ENCODE results near the gene IL17D.
"Not testable (repeated sequence)": the region's sequence is repeated elsewhere in the genome, so short reads cannot be mapped to it uniquely, and the experiment has no call there.

IL17D gene

DNA sequence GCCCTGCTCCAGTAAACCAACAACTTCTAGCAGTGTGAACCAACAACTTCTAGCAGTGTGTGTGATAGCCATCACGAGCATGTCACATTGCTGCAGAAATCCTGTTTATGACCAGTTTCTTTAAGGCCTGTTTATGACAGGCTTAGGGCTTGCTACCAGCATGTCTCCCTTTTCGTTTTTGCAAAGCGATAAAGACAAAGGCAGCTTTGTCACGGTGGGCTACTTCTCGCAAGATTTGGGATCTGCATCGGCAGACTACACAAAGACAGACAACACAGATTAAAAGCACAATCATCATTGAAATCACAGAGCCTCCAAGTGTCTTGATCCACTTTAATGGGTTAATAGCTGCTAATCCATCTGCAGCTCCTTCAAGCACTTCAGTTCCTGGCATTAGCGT lies 24.9 kb upstream of the IL17D start:
- not testable (repeated sequence) for H3K27me3 ChIP-seq (ENCODE audit: insufficient read depth, low read length); H2AFZ ChIP-seq (ENCODE audit: low read length, unreplicated experiment); H3K27ac ChIP-seq (ENCODE audit: low read depth, low read length); H3K36me3 ChIP-seq (ENCODE audit: insufficient read depth, low read length); H3K79me2 ChIP-seq (ENCODE audit: control insufficient read depth, insufficient read depth, low read length, unreplicated experiment); H3K4me3 ChIP-seq (ENCODE audit: low read depth, low read length)
- peaks cover 12% of the 10 kb centered on the region for H3K4me1 ChIP-seq (ENCODE audit: control insufficient read depth, insufficient read depth, low read length, unreplicated experiment)

GRCh38 chr13:20679879-20680278 lies 23.6 kb upstream of the IL17D start:
- Histone ChIP-seq H3K79me2 (ENCODE audit: control insufficient read depth, insufficient read depth, low read length, unreplicated experiment) (no peaks in the 10 kb centered on the region), H3K36me3 (ENCODE audit: insufficient read depth, low read length) (no peaks in the 10 kb centered on the region), H3K27ac (ENCODE audit: low read depth, low read length) (no peak overlapping the region), H3K27me3 (ENCODE audit: insufficient read depth, low read length) (no peaks in the 10 kb centered on the region), H3K4me3 (ENCODE audit: low read depth, low read length) (no peak overlapping the region), H3K4me1 (ENCODE audit: control insufficient read depth, insufficient read depth, low read length, unreplicated experiment) (peaks cover 15% of the 10 kb centered on the region), H2AFZ (ENCODE audit: low read length, unreplicated experiment) (no peak overlapping the region)

DNA sequence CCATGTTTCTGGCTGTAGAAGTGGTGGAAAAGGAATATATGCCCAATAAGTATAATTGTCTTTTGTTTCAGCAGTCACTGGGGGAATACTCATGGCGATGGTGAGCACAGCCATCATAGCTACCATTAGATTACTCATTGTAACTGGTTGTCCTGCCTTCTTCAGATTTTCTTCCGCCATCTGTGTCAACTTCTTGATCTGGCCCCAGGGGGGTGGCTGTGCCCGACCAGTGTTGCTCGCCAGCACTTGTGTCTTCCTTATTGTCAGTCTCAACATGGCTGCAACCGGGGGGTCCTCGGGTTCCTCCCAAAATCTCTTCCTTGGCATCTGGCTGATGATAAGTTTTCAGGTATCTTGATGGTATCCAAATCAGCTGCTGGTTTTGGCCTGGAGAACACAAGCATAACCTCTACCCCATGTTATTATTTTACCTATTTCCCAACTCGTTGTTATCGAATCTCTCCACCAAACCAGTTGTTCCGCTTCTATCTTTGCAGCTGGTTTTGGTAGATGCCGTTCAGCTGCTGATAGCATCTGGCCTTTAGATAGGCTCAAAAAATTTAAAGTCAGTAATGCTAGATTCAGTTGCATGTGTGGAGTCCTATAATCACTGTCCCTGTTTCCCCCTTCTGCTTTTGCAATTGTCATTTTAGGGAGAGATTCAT lies 23.0 kb upstream of the IL17D start:
- Histone ChIP-seq H3K27me3 (ENCODE audit: insufficient read depth, low read length) (no peaks in the 10 kb centered on the region), H3K36me3 (ENCODE audit: insufficient read depth, low read length) (no peaks in the 10 kb centered on the region), H3K79me2 (ENCODE audit: control insufficient read depth, insufficient read depth, low read length, unreplicated experiment) (no peaks in the 10 kb centered on the region), H2AFZ (ENCODE audit: low read length, unreplicated experiment) (no peak overlapping the region), H3K4me3 (ENCODE audit: low read depth, low read length) (no peak overlapping the region), H3K4me1 (ENCODE audit: control insufficient read depth, insufficient read depth, low read length, unreplicated experiment) (peaks cover 18% of the 10 kb centered on the region), H3K27ac (ENCODE audit: low read depth, low read length) (no peak overlapping the region)

- not testable (repeated sequence) for H3K36me3 ChIP-seq (ENCODE audit: insufficient read depth, low read length); H2AFZ ChIP-seq (ENCODE audit: low read length, unreplicated experiment); H3K27me3 ChIP-seq (ENCODE audit: insufficient read depth, low read length); H3K27ac ChIP-seq (ENCODE audit: low read depth, low read length); H3K79me2 ChIP-seq (ENCODE audit: control insufficient read depth, insufficient read depth, low read length, unreplicated experiment)
- peak overlapping the region; percentile 16; the same call in 1 of the 2 replicates for H3K4me3 ChIP-seq (ENCODE audit: low read depth, low read length)
- H3K4me1 ChIP-seq (ENCODE audit: control insufficient read depth, insufficient read depth, low read length, unreplicated experiment): peaks cover 18% of the 10 kb centered on the region
Observed at GRCh38 chr13:20681481-20681880, 22.0 kb upstream of the IL17D start.

DNA sequence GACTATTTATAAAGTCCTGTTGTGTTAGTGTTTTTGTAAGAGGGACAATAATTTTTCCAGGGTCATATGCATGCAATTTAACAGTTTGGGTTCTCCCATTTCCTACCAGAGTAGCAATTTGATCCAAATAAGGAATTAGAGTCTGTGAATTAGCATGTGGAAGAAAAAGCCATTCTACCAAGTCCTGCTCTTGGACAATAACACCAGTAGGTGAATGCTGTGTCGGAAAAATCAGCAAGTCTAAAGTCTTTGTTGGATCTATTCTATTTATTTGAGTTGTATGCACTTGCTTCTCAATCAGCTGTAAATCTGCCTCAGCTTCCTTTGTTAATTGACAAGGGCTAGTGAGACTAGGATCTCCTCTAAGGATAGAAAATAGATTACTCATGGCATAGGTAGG lies 21.4 kb upstream of the IL17D start:
- H3K4me3 ChIP-seq (ENCODE audit: low read depth, low read length): no peak overlapping the region
- no peaks in the 10 kb centered on the region for H3K36me3 ChIP-seq (ENCODE audit: insufficient read depth, low read length)
- H3K27ac ChIP-seq (ENCODE audit: low read depth, low read length): no peak overlapping the region
- no peaks in the 10 kb centered on the region for H3K79me2 ChIP-seq (ENCODE audit: control insufficient read depth, insufficient read depth, low read length, unreplicated experiment)
- no peaks in the 10 kb centered on the region for H3K27me3 ChIP-seq (ENCODE audit: insufficient read depth, low read length)
- no peak overlapping the region for H2AFZ ChIP-seq (ENCODE audit: low read length, unreplicated experiment)
- H3K4me1 ChIP-seq (ENCODE audit: control insufficient read depth, insufficient read depth, low read length, unreplicated experiment): peaks cover 18% of the 10 kb centered on the region

GRCh38 chr13:20684041-20684440 lies 19.5 kb upstream of the IL17D start:
- Histone ChIP-seq H3K27ac (ENCODE audit: low read depth, low read length) (no peak overlapping the region), H3K4me3 (ENCODE audit: low read depth, low read length) (no peak overlapping the region), H3K36me3 (ENCODE audit: insufficient read depth, low read length) (no peaks in the 10 kb centered on the region), H3K4me1 (ENCODE audit: control insufficient read depth, insufficient read depth, low read length, unreplicated experiment) (peaks cover 18% of the 10 kb centered on the region), H3K79me2 (ENCODE audit: control insufficient read depth, insufficient read depth, low read length, unreplicated experiment) (no peaks in the 10 kb centered on the region), H3K27me3 (ENCODE audit: insufficient read depth, low read length) (no peaks in the 10 kb centered on the region), H2AFZ (ENCODE audit: low read length, unreplicated experiment) (no peak overlapping the region)

GRCh38 chr13:20684546-20684945 lies 19.0 kb upstream of the IL17D start:
- Histone ChIP-seq H3K27ac (ENCODE audit: low read depth, low read length) (0 out of 2 replicates have a peak overlapping the region, but pooled peaks have one; percentile 20), H3K27me3 (ENCODE audit: insufficient read depth, low read length) (no peaks in the 10 kb centered on the region), H3K36me3 (ENCODE audit: insufficient read depth, low read length) (no peaks in the 10 kb centered on the region), H2AFZ (ENCODE audit: low read length, unreplicated experiment) (no peak overlapping the region), H3K4me1 (ENCODE audit: control insufficient read depth, insufficient read depth, low read length, unreplicated experiment) (peaks cover 18% of the 10 kb centered on the region), H3K79me2 (ENCODE audit: control insufficient read depth, insufficient read depth, low read length, unreplicated experiment) (no peaks in the 10 kb centered on the region), H3K4me3 (ENCODE audit: low read depth, low read length) (no peak overlapping the region)

DNA sequence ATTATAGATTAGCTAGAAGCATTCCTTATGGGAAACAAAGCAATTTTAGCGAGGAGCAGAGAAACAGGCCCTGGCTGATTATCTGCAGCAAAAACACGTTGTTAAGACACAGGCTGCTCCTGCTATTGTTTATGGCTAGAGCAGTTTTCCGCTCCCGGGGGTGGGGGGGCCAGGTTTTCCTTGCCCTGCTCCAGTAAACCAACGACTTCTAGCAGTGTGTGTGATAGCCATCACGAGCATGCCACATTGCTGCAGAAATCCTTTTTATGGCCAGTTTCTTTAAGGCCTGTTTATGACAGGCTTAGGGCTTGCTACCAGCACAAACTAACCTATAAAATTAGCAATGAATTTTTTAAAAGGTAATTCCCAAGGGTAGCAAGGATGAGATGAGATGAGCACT lies 18.4 kb upstream of the IL17D start:
- no peak overlapping the region for H3K4me3 ChIP-seq (ENCODE audit: low read depth, low read length)
- no peaks in the 10 kb centered on the region for H3K27me3 ChIP-seq (ENCODE audit: insufficient read depth, low read length)
- H3K4me1 ChIP-seq (ENCODE audit: control insufficient read depth, insufficient read depth, low read length, unreplicated experiment): peaks cover 18% of the 10 kb centered on the region
- H3K36me3 ChIP-seq (ENCODE audit: insufficient read depth, low read length): no peaks in the 10 kb centered on the region
- 0 out of 2 replicates have a peak overlapping the region, but pooled peaks have one; percentile 20 for H3K27ac ChIP-seq (ENCODE audit: low read depth, low read length)
- H3K79me2 ChIP-seq (ENCODE audit: control insufficient read depth, insufficient read depth, low read length, unreplicated experiment): no peaks in the 10 kb centered on the region
- H2AFZ ChIP-seq (ENCODE audit: low read length, unreplicated experiment): no peak overlapping the region

DNA sequence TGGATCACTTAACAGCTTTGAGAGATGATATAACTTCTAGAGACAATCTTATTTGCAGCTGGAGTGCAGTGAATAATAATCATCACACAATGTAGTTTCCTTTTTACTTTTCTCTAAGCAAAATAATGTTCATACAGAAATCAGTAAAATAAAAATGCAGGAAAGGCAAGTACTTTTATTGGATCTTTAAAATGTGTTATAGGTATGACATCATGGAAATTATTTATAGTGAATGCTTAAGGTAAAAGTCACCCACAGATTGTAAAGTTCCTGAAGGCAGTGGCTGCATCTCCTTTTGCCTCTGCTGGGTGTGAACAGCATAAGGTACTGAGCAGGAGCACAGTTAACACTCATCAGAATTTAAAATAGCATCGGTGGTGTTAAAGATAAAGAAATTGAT lies 17.3 kb upstream of the IL17D start:
- Histone ChIP-seq H3K4me3 (ENCODE audit: low read depth, low read length) (no peak overlapping the region), H3K36me3 (ENCODE audit: insufficient read depth, low read length) (no peaks in the 10 kb centered on the region), H3K27ac (ENCODE audit: low read depth, low read length) (no peak overlapping the region), H3K27me3 (ENCODE audit: insufficient read depth, low read length) (no peaks in the 10 kb centered on the region), H2AFZ (ENCODE audit: low read length, unreplicated experiment) (no peak overlapping the region), H3K4me1 (ENCODE audit: control insufficient read depth, insufficient read depth, low read length, unreplicated experiment) (peaks cover 16% of the 10 kb centered on the region), H3K79me2 (ENCODE audit: control insufficient read depth, insufficient read depth, low read length, unreplicated experiment) (no peaks in the 10 kb centered on the region)

DNA sequence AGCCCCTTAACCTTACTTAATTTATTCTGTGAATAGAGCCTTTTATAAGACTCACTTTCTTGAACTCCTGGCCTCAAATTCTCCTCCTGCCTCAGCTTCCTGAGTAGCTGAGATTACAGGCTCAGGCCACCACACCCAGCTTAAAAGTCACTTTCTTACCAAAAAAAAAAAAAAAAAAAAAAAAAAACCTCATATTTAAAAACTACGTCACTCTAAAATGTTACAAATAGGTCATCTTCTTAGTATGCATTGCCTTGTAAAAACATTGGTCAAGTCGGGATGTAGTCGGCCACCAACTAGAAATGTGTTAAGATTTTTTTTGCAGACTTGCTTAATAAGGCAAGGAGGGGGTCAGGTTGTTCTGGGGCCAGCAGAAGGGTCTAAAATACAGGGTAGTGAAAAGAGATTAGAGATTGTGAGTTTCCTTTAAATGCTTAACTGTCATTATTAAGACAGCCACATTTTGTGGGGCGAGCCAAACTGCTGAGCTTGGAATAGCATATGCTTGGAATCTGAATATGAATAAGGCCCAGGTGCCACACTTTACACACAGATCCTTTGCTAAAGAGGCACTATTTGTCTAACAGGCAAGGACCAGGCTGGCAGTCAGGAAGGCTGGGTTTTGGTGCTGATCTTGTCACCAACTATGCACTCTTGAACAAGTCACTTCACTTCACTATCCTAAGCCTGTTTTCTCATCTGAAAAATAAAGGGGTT lies 16.5 kb upstream of the IL17D start:
- no peak overlapping the region for H3K4me3 ChIP-seq (ENCODE audit: low read depth, low read length)
- H3K36me3 ChIP-seq (ENCODE audit: insufficient read depth, low read length): no peaks in the 10 kb centered on the region
- no peaks in the 10 kb centered on the region for H3K27me3 ChIP-seq (ENCODE audit: insufficient read depth, low read length)
- H3K4me1 ChIP-seq (ENCODE audit: control insufficient read depth, insufficient read depth, low read length, unreplicated experiment): peaks cover 8% of the 10 kb centered on the region
- no peak overlapping the region for H2AFZ ChIP-seq (ENCODE audit: low read length, unreplicated experiment)
- no peak overlapping the region for H3K27ac ChIP-seq (ENCODE audit: low read depth, low read length)
- H3K79me2 ChIP-seq (ENCODE audit: control insufficient read depth, insufficient read depth, low read length, unreplicated experiment): no peaks in the 10 kb centered on the region

DNA sequence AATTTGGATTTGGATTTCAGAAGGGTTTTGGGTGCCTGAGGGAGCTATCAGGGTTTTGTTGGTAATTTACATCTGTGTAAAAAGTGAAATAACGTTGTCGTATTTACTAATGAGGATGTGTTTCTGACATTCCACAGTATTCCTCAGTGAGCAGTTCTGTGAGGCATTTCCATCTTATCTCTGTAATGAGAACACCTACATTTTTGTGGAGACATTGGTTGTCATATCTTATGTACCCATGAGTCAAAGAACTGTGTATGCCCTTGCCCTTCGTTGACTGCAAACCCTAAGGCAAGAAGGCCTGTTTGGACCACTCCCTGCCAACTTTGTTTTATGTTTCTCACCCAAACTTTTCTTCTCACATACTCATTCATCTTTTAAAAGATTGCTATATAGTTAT lies 14.2 kb upstream of the IL17D start:
- Histone ChIP-seq H3K27ac (ENCODE audit: low read depth, low read length) (no peak overlapping the region), H3K4me3 (ENCODE audit: low read depth, low read length) (no peak overlapping the region), H3K4me1 (ENCODE audit: control insufficient read depth, insufficient read depth, low read length, unreplicated experiment) (peaks cover 6% of the 10 kb centered on the region)

More for the DNA sequence above, 14.2 kb upstream of the IL17D start:
- no peaks in the 10 kb centered on the region for H3K27me3 ChIP-seq (ENCODE audit: insufficient read depth, low read length)
- no peaks in the 10 kb centered on the region for H3K79me2 ChIP-seq (ENCODE audit: control insufficient read depth, insufficient read depth, low read length, unreplicated experiment)
- no peak overlapping the region for H2AFZ ChIP-seq (ENCODE audit: low read length, unreplicated experiment)
- H3K36me3 ChIP-seq (ENCODE audit: insufficient read depth, low read length): no peaks in the 10 kb centered on the region

Data from ACC112 (cell line).